B cell (primary cell): ENCODE data around the gene PDLIM5. TPM values are rescaled to one million over a fixed set of nuclear protein-coding genes. Genes with fewer than 3 reads are reported as not detected.

Experiments
- ATAC-seq: fragments of 200-7000 bp; cut with Tn5 transposase; one replicate; pipeline ENCODE4 v1.10.0; 2021; ENCODE audit warnings: low read depth, mild to moderate bottlenecking, moderate number of reproducible peaks, moderate library complexity
- CTCF ChIA-PET: fragments of 350-600 bp; sonication (Branson Sonifier 250); formaldehyde crosslinking; loops from one replicate; lab custom pipeline; 2021; ENCODE audit warnings: antibody characterized with exemption, inconsistent platforms; lab: Charles Lee
- POLR2A ChIA-PET: fragments of 350-600 bp; sonication (Branson Sonifier 250); formaldehyde crosslinking; loops from one replicate; lab custom pipeline; 2021; ENCODE audit warnings: antibody characterized with exemption; lab: Charles Lee
- DNase-seq: peaks from one replicate; pipeline ENCODE4 v3.0.0; 2013
- H2AFZ ChIP-seq: 2 replicates; pipeline ENCODE4 v1.6.1; 2012; ENCODE audit warnings: mild to moderate bottlenecking, low read depth, low read length; ENCODE audit not compliant: insufficient read depth, poor library complexity, severe bottlenecking
- H3K27ac ChIP-seq, 2 donors: 1 replicate in 1 of 2; 2 replicates in 1 of 2; pipeline ENCODE4 v1.5.1; 2012 to 2013; ENCODE audit warnings: low read length in 2 of 2, mild to moderate bottlenecking in 2 of 2, moderate library complexity in 1 of 2
- H3K27me3 ChIP-seq, 4 experiments: fragments of 200-600 bp in 1 of 4; sonication (generic) in 1 of 4; replicated peaks in 1 of 4; 1 replicate in 2 of 4; 2 replicates in 2 of 4; pipeline versions ENCODE4 v1.6.1 to v1.7.0; 2013 to 2016; ENCODE audit warnings: low read length in 3 of 4, mild to moderate bottlenecking in 2 of 4, mixed read lengths in 1 of 4, moderate library complexity in 1 of 4; ENCODE audit not compliant: insufficient read depth in 4 of 4, control insufficient read depth in 3 of 4; ENCODE audit errors: control extremely low read depth in 1 of 4
- H3K36me3 ChIP-seq, 2 experiments: replicated peaks in 1 of 2; 1 replicate in 1 of 2; 2 replicates in 1 of 2; pipeline versions ENCODE4 v1.6.1 to v1.7.1; 2013; ENCODE audit warnings: low read length in 1 of 2; ENCODE audit not compliant: insufficient read depth in 2 of 2, control insufficient read depth in 1 of 2; ENCODE audit errors: control extremely low read depth in 1 of 2, extremely low read depth in 1 of 2
- H3K4me1 ChIP-seq, 2 donors: fragments of 200-600 bp in 1 of 2; sonication (generic) in 1 of 2; 1 replicate in 1 of 2; 2 replicates in 1 of 2; pipeline versions ENCODE4 v1.5.1 to v1.6.1; 2013 to 2017; ENCODE audit warnings: low read length in 2 of 2; ENCODE audit not compliant: control insufficient read depth in 2 of 2, insufficient read depth in 2 of 2
- H3K4me2 ChIP-seq: replicated peaks from 2 replicates; pipeline ENCODE3; 2012; ENCODE audit warnings: mild to moderate bottlenecking, low read depth, low read length; ENCODE audit not compliant: poor library complexity, severe bottlenecking
- H3K4me3 ChIP-seq, 5 experiments: fragments of 200-600 bp in 1 of 5; sonication (generic) in 1 of 5; 1 replicate in 3 of 5; 2 replicates in 2 of 5; pipeline versions ENCODE4 v1.5.1 to v1.7.0; 2011 to 2016; ENCODE audit warnings: low read length in 4 of 5, mild to moderate bottlenecking in 4 of 5, low read depth in 2 of 5, control low read depth in 1 of 5, moderate library complexity in 1 of 5; ENCODE audit not compliant: insufficient read depth in 1 of 5; ENCODE audit errors: control extremely low read depth in 1 of 5, extremely low read depth in 1 of 5
- H3K79me2 ChIP-seq: fragments of 200-600 bp; sonication (generic); one replicate; pipeline ENCODE4 v1.6.0; 2016; ENCODE audit warnings: low read length; ENCODE audit not compliant: control insufficient read depth, insufficient read depth
- H3K9ac ChIP-seq: fragments of 200-600 bp; sonication (generic); 2 replicates; pipeline ENCODE4 v1.6.1; 2017; ENCODE audit warnings: mild to moderate bottlenecking, low read length, moderate library complexity
- H3K9me3 ChIP-seq, 3 donors: one replicate each; pipeline versions ENCODE4 v1.6.1 to v1.7.1; 2013; ENCODE audit warnings: low read length in 2 of 3; ENCODE audit not compliant: control insufficient read depth in 2 of 3, insufficient read depth in 1 of 3; ENCODE audit errors: control extremely low read depth in 1 of 3
- H4K20me1 ChIP-seq: 2 replicates; pipeline ENCODE4 v1.6.0; 2012; ENCODE audit warnings: mild to moderate bottlenecking, low read length; ENCODE audit not compliant: insufficient read depth, control insufficient read depth, poor library complexity, severe bottlenecking
- H3K27ac Mint-ChIP-seq: one replicate; pipeline ENCODE4 v1.8.0; 2021; ENCODE audit warnings: mixed read lengths
- H3K27me3 Mint-ChIP-seq: one replicate; pipeline ENCODE4 v1.8.0; 2021; ENCODE audit warnings: mixed read lengths
- H3K4me1 Mint-ChIP-seq: one replicate; pipeline ENCODE4 v1.8.0; 2021; ENCODE audit warnings: mixed read lengths
- H3K4me3 Mint-ChIP-seq: one replicate; pipeline ENCODE4 v1.8.0; 2021; ENCODE audit warnings: mixed read lengths
- H3K9me3 Mint-ChIP-seq: one replicate; pipeline ENCODE4 v1.8.0; 2022; ENCODE audit warnings: mixed read lengths; ENCODE audit not compliant: insufficient read depth
- CTCF ChIP-seq: fragments of 200-600 bp; IDR thresholded peaks from one replicate; pipeline ENCODE4 v1.8.0; 2022; ENCODE audit warnings: antibody characterized with exemption, mild to moderate bottlenecking
- EZH2 ChIP-seq: IDR thresholded peaks from 2 replicates; pipeline ENCODE4 v1.6.1; 2012; ENCODE audit warnings: borderline replicate concordance, low read depth, mild to moderate bottlenecking, moderate library complexity, low read length; ENCODE audit not compliant: insufficient read depth, poor library complexity, severe bottlenecking
- WGBS: methylation state at CpG from one replicate; pipeline ENCODE4 v1.1.5; 2013; ENCODE audit warnings: missing lambda C conversion rate; ENCODE audit not compliant: insufficient coverage; 5-methylcytosine and 5-hydroxymethylcytosine counted together
- intact Hi-C: fragments of 100-400 bp; cut with micrococcal nuclease; formaldehyde crosslinking; loops from one replicate; pipeline ENCODE4 v1.10.0; 2022
- polyA plus RNA-seq: library from polyadenylated mRNA; depleted of rRNA; stranded (reverse); fragments of >200 nt; gene quantifications from 2 replicates; pipeline ENCODE4 v1.2.3, GENCODE V29; 2012
- total RNA-seq, 2 donors: library from RNA; stranded (reverse); fragments of 120-200 nt in 1 of 2; gene quantifications; 1 replicate in 1 of 2; 2 replicates in 1 of 2; pipeline versions ENCODE4 v1.2.3 to v1.2.4, GENCODE V29; 2013 to 2022

The PDLIM5 gene
- total and polyA plus RNA-seq, 2 donors (not counting 1 experiment from before 2014, with no cell fraction given): 24.0 to 30.2 TPM

DNA sequence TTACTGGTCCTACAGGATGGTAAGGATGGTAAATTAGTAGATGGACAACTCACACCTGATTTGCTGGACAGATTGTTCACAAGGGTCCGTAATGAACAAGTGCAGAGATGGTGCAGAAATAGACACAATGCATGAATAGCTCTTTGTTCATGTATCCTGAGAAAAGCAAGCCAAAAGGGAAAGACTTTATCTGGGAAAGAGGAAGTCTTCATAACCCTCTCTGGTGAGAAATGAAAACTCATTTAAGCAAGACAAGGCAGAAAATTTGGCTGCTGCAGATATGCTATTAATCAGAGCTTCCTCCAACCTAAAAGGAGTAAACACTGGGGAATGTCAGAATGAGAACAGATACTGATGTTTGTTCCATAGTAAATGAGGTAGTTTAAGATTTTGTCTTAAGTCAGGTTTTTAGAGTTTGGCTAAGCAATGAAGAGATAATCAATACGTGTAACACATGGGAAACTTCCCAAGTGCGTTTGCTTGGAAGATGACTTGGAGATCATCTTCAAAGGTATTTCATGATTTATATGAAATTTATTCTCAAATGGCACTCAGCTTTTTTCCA lies 153.6 kb downstream of the PDLIM5 start:
- DNase-seq (no peak), ATAC-seq (no peak)
- H3K27me3 Mint-ChIP-seq: no peaks in the 10 kb centered on the region
- Histone ChIP-seq H3K4me3 (no peak overlapping the region), H3K9me3 (no peaks in the 10 kb centered on the region), H3K27me3 (no peaks in the 10 kb centered on the region), H4K20me1 (no peaks in the 10 kb centered on the region), H3K27ac (no peak overlapping the region), H3K4me2 (no peak overlapping the region), H3K79me2 (no peaks in the 10 kb centered on the region), H3K4me1 (no peaks in the 10 kb centered on the region), H3K36me3 (no peaks in the 10 kb centered on the region), H2AFZ (no peak overlapping the region), H3K9ac (no peak overlapping the region)
- TF ChIP-seq EZH2 (no peak), CTCF (no peak)
- H3K4me1 Mint-ChIP-seq: no peaks in the 10 kb centered on the region
- no peak overlapping the region for H3K27ac Mint-ChIP-seq
- no CpG with 5 or more reads among the region's 3 CpGs for WGBS
- H3K4me3 Mint-ChIP-seq: no peak overlapping the region
- H3K9me3 Mint-ChIP-seq: no peaks in the 10 kb centered on the region
- intact Hi-C loops: no loop called here
- ChIA-PET CTCF (interaction anchor here (1.5 kb wide), 1 partner anchor 16 kb away, joined by 3 read pairs; no protein-coding TSS in a partner anchor), POLR2A (no interaction called here)

- Mint-ChIP-seq H3K27ac (no peak overlapping the region), H3K4me3 (no peak overlapping the region), H3K27me3 (no peaks in the 10 kb centered on the region), H3K9me3 (no peaks in the 10 kb centered on the region), H3K4me1 (no peaks in the 10 kb centered on the region)
- ChIA-PET CTCF (interaction anchor here (3.6 kb wide), 1 partner anchor 10 kb away, joined by 18 read pairs; no protein-coding TSS in a partner anchor), POLR2A (no interaction called here)
- Histone ChIP-seq H3K27ac (no peak overlapping the region), H3K36me3 (no peaks in the 10 kb centered on the region), H3K27me3 (no peaks in the 10 kb centered on the region), H2AFZ (no peak overlapping the region), H3K4me2 (no peak overlapping the region), H3K79me2 (no peaks in the 10 kb centered on the region), H3K9ac (no peak overlapping the region), H3K4me3 (no peak overlapping the region), H4K20me1 (no peaks in the 10 kb centered on the region), H3K4me1 (no peaks in the 10 kb centered on the region), H3K9me3 (no peaks in the 10 kb centered on the region)
- ATAC-seq (no peak), DNase-seq (no peak)
- no peak for TF ChIP-seq CTCF
- no peak for TF ChIP-seq EZH2
- intact Hi-C loops: no loop called here
- WGBS: 100% methylated on average over 1 of the region's 6 CpGs
Observed at GRCh38 chr4:94610145-94610544, 158.4 kb downstream of the PDLIM5 start.
